ENCODE data around the gene STXBP2.

GRCh38 chr19:7687177-7687576, 50.3 kb downstream of the STXBP2 start:
- TF ChIP-seq CTCF (IDR thresholded peaks at IDR 0.05) (no peak), POLR2A (IDR thresholded peaks at IDR 0.05) (no peak)
